Skin of body (tissue), 2 donors: Measurements from ENCODE around the gene ZNF785. TPM values are rescaled to one million over a fixed set of nuclear protein-coding genes. Genes with fewer than 3 reads are reported as not detected.
"Not testable (repeated sequence)": the region's sequence is repeated elsewhere in the genome, so short reads cannot be mapped to it uniquely, and the experiment has no call there.

Experiments
- DNase-seq: peaks from one replicate; lab custom pipeline; 2025; lab: John Stamatoyannopoulos, UW
- total RNA-seq: library from RNA; depleted of rRNA; stranded (reverse); fragments of >200 nt; gene quantifications from one replicate; pipeline ENCODE4 v1.2.3, GENCODE V29; 2014

Gene ZNF785
- 9.8 TPM for total RNA-seq

DNA sequence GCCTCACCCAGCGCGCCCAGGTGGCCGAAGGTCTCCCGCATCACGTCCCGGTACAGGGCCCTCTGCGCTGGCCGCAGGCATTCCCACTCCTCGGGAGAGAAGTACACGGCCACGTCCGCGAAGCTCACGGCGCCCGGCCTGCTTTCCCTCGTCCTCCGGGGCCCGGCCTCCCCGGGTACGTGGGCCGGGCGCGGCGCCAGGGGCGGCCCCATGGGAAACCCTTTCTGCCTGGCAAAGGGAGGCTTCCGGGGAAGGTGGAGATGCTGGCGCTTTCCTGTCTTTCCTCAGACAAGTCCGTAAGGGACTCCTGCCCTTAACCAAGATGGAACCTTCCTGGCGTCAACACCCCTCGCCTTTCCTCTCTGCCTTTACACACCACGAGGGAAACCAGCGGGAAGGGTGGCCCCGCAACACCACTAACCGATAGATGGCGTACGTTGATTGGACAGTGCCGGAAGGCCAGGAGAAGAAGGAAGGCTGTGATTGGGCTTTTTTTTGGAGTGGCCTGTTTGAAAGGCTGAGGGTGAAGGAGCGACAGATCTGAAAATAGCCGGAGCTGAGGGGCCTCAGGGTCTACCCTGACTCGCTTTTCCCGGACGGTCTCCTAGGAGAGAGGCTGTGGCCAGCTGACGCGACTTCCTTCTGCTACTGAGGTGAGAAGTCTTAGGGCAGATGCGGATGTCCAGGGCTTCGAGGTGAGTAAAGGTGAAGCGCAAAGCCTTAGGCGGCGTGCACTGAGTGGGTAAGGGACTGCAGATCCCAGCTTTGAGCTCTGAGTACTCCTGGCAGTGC lies at the start of gene ZNF785:
Gene ZNF785, minus strand, starts transcription at position 298 of the 792 bp plus-strand sequence. Its CDS starts 86 bp downstream, at position 212.
- peak; percentile 99 for DNase-seq

DNA sequence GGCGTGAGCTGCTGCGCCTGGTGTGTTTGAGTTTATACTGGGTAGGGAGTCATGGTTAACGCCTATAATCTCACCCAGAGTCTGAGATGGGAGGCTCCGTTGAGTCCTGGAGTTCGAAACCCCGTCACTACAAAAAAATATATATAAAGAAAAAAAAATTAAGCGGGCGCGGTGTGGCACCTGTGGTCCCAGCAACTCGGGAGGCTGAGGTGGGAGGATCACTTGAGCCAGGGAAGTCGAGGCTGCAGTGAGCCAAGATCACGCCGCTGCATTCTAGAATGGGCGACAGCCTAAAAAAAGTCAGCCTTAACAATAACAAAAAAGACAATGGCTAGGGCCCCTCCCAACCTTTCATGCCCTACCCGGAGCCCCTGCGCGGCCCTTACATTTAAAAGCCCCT lies 48.0 kb upstream of the ZNF785 start:
- DNase-seq: no peak

DNA sequence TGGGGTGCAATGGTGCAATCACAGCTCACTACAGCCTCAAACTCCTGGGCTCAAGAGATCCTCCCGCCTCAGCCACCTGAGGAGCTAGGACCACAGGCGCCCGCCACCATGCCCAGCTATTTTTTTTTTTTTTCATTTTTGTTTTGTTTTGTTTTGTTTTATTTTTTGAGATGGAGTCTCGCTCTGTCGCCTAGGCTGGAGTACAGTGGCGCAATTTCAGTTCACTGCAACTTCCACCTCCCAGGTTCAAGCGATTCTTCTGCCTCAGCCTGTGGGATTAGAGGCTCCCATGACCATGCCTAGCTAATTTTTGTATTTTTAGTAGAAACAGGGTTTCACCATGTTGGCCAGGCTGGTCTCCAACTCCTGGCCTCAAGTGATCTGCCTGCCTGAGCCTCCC lies 47.0 kb upstream of the ZNF785 start:
- not testable (repeated sequence) for DNase-seq

DNA sequence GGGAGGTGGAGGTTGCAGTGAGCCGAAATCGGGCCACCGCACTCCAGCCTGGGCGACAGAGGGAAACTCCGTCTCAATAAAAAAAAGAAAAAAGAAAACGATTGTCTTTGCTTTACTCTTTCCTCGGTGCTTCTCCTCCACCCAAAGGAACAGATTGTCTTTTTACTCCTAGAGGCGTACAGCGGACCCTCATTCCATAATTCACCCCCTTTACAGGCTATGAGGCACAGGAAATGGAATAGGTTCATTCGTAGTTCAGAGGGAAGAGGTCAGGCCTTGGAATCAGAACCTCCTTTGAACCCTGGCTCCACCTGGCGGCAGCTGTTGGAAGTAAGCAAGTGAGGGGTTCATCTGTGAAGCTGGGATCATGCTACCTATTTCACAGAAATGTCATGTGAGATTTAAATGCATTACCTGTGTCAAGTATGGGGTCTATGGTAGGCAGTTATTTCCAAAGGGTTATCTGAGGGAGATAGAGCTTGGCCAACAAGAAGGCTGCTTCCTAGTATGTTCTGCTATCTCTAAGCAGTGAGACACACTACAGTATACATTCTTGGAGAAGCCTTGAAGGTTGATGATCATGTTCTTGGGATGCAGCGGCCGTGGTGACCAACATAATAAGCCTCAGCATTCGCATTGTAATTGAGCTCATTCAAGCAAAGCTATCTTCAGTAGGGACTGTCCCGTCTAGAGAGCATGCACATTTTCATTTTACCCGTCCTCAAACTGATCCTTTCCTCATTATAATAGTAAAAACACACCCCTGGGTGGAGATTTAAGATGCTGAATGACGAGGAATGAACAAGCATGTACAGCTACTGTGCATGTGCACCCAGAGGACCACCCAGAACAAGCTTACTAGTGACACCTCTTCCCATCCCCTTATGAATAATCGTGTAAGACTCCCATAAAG lies 43.4 kb upstream of the ZNF785 start:
- peak; percentile 80 for DNase-seq

DNA sequence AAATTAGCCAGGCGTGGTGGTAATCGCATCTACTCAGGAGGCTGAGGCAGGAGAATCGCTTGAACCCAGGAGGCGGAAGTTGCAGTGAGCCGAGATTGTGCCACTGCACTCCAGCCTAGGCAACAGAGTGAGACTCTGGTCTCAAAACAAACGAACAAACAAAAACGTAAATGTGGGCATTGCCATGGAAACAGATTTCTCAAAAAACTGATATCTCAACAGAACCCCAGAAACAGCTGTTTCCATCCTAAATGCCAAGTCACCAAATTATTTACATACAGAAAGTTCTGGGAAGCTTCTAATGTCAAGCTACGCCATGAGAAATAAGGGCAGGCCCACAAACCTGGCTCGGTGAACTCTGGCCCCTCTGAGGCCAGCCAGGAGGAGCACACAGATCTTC lies 40.7 kb upstream of the ZNF785 start:
- no peak for DNase-seq

DNA sequence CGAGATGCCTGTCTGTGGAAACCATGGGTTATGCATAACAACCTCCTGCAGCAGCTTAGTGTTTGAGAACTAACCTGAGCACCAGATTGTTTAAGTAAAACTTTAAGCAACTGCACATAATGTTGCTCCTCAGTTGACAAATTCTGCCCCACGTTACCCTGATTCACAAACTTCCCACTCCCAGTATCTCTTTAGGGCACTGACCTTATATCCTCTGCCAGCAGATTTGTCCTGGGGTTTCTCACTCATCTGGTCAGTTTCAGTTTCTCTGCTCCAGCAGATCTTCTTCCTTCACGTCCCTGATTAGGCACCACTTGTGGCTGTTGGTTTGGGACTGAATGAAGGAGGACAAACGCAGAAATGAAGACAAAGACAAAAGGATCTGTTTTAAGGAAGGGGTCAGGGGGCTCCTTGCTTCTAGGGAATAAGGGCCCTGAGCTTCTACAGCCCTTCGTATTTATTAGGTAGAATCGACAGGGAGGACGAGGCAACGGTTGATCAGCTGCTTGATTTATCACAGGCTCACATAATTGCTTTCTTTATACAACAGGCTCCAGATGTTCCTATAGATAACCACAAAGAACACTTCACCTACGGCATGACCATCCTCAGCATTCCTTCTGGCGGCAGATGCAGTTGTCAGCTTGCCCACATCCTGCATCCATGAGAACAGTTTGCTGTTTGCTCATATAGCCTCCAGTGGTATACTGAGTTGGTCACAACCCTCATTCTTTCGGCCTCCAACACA lies 38.2 kb upstream of the ZNF785 start:
- no peak for DNase-seq

DNA sequence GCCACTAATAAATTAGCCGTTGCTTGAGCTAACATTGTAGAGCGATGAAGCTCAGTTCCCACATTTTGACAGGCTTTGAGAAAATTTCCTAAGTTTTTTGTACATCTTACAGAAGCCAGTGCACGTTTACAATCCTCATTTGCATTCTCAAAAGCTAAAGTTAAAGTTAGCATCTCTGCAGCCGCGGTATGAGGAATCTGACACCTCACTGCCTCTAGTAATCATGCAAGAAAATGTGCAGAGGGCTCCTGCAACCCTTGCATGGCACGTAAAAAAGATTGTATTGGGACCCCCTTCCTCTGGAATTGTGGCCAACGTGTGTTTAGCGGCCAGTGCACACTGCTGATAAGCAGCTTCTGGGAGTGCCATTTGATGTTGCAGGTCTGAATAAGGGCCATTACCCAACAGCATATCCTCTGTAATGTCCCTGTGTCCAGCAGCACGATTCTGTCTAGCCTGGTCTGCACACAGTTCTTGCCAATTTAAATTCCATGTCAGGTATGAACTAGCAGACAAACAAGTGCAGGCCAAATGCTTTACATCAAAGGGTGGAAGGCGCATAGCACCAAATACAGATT lies 37.0 kb upstream of the ZNF785 start:
- no peak for DNase-seq

DNA sequence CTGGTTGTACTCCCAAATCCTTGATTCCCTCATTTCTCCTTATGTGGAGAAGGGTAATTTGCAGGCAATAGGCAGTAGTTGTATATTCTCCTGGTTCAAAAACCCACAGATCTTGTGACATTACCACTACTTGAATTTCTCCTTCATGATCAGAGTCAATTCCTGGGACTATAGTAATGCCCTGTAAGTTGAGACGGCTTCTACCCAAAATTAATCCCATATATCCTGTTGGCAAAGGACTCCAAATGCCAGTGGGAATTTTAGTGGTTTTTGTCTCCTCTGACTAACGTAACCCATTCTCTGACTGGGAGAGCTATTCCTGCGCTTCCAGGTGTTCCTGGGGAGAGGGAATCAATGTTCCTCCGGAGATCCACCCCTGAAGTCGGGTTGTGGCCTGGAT lies 36.3 kb upstream of the ZNF785 start:
- peak; percentile 1 for DNase-seq

DNA sequence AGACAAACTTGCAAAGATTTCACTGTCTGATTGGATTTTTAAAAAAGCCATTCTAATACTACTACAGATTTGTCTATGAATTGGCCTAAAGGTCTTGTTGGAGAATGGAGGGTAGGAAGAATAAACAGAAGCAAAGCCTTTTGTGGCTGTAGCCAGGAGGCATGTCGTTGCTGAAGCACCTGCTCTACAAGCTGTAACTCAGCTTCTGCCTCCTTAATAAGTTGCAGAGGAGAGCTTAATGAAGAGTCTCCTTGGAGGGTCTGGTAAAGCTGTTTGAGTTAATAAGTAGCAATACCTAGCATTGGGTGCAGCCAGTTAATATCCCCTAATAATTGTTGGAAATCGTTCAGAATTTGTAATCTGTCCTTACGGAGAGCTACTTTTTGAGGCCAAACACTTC lies 34.7 kb upstream of the ZNF785 start:
- no peak for DNase-seq

DNA sequence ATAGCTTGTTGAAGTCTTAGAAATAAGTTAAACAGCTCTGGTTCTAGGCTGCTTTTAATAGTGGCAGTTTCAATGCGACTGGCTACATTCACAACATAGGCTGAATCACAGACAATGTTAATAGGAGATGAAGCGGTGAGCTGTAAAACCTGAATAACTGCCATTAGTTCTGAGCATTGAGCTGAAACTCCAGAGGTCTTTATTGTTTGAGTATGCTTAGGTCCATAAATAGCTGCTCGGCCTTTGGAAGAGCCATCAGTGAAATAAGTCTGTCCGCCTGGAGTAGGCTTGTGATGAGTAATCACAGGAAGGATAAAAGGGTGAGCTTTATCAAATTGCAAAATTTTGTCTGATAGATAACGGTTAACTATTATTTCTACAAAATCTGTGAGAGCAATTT lies 34.1 kb upstream of the ZNF785 start:
- no peak for DNase-seq

DNA sequence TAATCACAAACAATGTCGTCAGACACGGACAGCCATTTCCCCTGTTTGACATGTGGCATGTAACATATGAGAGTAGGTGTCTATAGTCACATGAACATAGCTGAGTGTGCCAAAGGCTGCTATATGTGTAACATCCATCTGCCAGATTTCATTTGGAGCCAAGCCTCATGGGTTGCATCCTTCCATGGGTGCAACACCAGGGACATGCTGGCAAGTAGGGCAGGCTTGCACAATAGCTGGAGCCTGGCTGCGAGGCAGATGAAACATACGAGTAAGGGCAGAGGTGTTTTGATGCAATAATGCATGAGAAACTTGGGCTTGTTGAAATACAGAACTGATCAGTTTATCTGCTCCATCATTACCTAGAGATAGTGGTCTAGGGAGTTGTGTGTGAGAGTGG lies 33.7 kb upstream of the ZNF785 start:
- no peak for DNase-seq

DNA sequence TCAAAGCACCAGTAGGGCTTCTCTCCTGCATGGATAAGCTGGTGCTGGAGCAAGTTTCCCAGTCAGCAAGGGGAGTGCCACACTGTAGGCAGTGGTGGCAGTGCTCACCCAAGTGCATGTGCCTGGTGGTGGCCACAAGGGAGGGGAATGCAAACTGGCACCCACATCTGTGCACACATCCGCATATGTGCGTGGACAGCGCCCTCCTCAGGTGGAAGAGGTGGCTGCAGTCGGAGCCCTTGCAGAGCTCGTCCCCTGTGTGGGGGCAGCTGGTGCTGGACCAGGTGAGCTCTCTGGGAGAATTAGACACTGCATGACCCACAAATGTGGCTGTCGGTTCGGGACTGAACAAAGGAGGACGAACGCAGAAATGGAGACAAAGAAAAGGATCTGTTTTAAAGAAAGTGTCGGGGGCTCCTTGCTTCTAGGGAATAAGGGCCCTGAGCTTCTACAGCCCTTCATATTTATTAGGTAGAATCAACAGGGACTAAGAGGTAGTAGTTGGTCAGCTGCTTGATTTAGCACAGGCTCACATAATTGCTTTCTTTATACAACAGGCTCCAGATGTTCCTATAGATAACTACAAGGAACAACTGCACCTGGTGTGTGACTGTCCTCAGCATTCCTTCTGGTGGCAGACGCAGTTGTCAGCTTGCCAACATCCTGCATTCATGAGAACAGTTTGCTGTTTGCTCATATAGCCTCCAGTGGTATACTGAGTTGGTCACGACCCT lies 30.0 kb upstream of the ZNF785 start:
- DNase-seq: no peak

DNA sequence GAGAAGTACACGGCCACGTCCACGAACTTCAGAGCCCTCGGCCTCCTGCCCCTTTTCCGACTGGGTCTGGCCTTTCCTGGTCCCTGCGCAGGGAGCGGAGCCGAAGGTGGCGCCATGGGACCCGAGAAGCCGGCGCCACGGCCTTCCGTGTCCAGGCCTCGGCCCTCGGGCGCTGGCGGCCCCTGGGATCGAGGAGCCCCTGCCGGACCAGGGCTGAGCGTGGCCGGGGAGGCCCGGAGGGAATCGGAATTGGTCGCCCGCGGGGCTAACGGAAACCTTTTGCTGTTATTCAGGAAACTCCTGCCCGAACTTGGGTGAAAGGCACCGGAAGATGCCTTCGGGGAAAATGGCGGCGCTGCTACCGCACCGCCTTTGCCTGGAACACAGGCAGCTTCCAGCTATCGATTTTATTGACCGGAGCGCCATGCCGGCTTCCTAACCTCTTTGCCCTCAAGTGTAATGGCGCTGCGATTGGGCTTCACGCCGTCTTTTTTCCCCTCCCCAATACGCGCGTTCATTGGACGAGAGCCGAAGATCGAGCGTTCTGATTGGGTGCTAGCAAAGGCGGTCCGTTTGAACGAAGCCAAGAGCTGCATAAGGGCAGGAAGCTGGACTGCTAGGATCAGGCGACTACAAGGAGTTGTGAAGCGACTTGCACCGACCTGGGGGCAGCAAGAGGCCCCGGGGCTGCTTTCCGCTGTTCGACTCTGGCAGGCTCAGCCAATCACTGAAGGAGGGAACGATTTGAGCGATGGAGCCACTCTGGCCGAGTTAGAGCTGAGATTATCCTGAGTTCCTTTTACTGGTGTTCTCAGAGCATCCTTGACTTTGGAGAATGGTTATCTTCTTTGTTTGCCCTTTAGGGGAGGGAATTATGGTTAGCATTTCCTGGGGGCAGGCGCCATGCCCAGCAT lies 24.7 kb upstream of the ZNF785 start, which contains the start of gene ZNF689:
Gene ZNF689, minus strand, starts transcription at position 464 of the 914 bp plus-strand sequence. Its CDS starts 348 bp downstream, at position 116.
- DNase-seq: peak; percentile 96

DNA sequence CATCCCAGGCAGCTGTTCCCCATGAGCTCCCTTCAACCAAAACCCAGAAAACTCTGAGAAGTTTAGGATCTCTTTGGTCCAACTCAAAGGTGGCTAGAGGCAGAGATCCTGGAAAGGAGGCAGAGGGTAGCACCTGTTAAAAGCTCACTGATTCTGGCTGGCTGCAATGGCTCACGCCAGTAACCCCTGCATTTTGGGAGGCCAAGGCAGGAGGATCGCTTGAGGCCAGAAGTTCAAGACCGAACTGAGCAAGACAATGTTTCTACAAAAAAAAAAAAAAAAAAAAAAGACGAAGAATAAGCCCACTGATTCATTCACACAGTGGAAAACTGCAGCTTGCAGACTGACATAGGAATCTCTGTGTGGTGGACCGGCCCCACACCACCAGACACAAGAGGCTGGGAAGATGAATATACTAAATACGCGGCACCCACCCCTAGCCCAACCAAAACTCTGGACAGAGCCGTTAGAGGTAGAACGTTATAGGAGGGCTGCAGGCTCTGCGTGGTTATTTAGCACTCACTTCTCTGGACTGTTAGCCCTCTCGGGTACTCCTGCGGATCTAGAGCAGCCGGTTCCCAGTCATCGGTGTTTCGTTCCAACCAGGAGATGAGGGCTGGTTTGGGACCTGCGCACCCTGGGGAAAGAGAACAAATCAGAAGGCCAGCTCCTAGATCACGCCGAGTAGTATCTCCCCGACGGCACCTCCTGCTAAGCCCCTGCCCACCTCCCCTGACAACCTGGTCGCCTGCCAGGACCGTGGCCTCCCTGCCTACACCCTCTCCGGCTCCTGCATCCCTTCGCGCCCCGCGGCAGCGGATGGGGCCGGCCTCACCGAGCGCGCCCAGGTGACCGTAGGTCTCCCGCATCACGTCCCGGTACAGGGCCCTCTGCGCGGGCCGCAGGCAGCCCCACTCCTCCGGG lies 23.8 kb upstream of the ZNF785 start:
- DNase-seq: no peak

DNA sequence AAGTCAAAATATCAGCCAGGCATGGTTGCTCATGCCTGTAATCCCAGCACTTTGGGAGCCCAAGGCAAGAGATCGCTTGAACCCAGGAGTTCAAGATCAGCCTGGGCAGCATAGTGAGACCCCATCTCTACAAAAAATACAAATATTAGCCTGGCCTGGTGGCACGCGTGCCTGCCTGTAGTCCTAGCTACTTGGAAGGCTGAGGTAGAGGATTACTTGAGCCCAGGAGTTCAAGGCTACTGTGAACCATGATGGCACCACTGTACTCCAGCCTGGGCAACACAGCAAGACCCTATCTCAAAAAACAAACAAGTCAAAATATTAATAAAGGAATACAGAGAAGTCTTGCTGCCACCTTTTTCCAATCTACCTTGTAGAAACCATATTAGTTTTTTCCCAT lies 20.5 kb upstream of the ZNF785 start:
- no peak for DNase-seq

DNA sequence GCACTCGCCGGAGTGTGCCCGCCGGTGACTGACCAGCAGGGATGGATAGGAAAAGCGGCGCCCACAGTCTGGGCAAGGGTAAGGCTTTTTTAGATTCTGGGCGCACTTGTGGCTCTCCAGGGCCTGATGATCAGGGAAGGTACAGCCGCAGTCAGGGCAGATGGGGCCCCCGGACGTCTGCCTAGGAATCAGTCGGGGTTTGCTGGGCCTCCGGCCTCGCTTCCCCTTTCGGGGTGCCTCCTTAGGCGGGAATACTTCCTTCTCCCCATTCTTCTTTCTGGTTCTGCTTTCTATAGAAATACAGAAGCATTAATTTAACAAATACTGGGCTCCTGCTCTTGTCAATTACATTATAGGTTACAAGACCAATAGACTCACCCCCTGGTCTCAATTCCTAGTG lies 19.7 kb upstream of the ZNF785 start:
- DNase-seq: no peak

DNA sequence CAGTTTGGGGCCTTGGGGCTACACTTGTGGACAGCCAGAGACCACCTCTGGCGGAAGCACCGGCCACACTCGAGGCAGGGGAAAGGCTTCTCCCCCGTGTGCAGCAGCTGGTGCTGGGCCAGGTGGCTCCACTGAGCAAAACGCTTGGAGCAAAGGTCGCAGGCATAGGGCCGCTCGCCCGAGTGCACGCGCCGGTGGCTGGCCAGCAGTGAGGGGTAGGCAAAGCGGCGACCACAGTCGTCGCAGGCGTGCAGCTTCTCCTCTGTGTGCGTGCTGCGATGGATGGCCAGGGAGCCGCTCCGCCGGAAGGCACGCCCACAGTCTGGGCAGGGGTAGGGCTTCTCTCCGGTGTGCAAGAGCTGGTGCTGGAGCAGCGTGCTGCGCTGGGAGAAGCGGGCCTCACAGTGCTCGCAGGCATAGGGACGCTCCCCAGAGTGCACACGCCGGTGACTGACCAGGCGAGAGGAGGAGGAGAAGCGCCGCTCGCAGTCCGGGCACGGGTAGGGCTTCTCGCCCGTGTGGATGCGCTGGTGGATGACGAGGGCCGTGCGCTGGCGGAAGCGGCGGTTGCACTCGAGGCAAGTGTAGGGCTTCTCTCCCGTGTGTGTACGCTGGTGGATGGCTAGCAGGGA lies 18.9 kb upstream of the ZNF785 start:
- DNase-seq: no peak

DNA sequence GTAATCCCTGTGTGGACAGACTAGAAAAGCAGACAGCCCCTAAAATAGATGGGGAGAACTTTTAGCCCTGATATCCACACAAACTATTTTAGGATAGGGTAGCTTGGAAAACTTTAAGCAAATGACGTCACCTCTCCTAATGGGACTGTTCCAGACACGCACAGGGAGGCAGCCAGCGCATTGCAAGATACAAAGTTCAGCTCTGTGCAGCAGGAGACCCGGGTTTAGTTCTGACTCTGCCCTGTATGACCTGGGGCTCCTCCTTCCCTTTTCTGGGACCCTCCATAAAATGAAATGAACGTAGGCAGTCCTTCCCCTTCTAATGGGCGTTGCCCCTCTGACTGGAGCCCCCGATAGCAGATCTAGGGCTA lies 18.4 kb upstream of the ZNF785 start:
- DNase-seq: peak; percentile 1
